ENCODE measurements around the gene ATP9B.

GRCh38 chr18:79092874-79093273 lies 23.7 kb downstream of the ATP9B start:
- TF ChIP-seq CTCF (conservative IDR thresholded peaks at IDR 0.05; ENCODE audit: low read depth, low read length) (no peak), EZH2phosphoT487 (IDR thresholded peaks at IDR 0.05; ENCODE audit: borderline replicate concordance, low read length) (no peak), EZH2 (IDR thresholded peaks at IDR 0.05; ENCODE audit: low read length, unreplicated experiment) (no peak)

All from PC-3 (cell line).